ENCODE data around the gene TRIB2. TPM values are rescaled to one million over a fixed set of nuclear protein-coding genes. Genes with fewer than 3 reads are reported as not detected.
A peak's percentile ranks its signal among the peaks of the same experiment; 100 is the strongest.

The TRIB2 gene
- total and polyA plus RNA-seq, 12 donors, result 26.7 to 57.2 (median 36.5) TPM

GRCh38 chr2:12725233-12726187 lies 8.8 kb downstream of the TRIB2 start:
- 34 to 40% methylated on average over 12 of the region's 12 CpGs for WGBS, 2 donors
- peak overlapping the region in 4 of 10 donors; percentile 8 to 28 (median 11) for H3K4me3 ChIP-seq
- no peaks in the 10 kb centered on the region for H3K27me3 ChIP-seq
- ATAC-seq (peak; percentile 20 to 77 (median 57)), DNase-seq (no peak)
- H3K27ac ChIP-seq, result peak overlapping the region; percentile 33 to 99 (median 73)
- H3K36me3 ChIP-seq, result peaks cover 0 to 81% (median 47%) of the 10 kb centered on the region in 9 donors
- intact Hi-C loops (cut with DNase I), result loop anchor here in 3 of 10 donors (10.0 kb wide), 2 partner anchors 99 to 279 kb away; no protein-coding TSS in a partner anchor
- TF ChIP-seq, protein P1, sequence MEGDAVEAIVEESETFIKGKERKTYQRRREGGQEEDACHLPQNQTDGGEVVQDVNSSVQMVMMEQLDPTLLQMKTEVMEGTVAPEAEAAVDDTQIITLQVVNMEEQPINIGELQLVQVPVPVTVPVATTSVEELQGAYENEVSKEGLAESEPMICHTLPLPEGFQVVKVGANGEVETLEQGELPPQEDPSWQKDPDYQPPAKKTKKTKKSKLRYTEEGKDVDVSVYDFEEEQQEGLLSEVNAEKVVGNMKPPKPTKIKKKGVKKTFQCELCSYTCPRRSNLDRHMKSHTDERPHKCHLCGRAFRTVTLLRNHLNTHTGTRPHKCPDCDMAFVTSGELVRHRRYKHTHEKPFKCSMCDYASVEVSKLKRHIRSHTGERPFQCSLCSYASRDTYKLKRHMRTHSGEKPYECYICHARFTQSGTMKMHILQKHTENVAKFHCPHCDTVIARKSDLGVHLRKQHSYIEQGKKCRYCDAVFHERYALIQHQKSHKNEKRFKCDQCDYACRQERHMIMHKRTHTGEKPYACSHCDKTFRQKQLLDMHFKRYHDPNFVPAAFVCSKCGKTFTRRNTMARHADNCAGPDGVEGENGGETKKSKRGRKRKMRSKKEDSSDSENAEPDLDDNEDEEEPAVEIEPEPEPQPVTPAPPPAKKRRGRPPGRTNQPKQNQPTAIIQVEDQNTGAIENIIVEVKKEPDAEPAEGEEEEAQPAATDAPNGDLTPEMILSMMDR (IDR thresholded peaks at IDR 0.05), result no peak
- H3K9me3 ChIP-seq, result no peaks in the 10 kb centered on the region
- H3K4me1 ChIP-seq, result peaks cover 21 to 100% (median 95%) of the 10 kb centered on the region in 9 donors

GRCh38 chr2:12726271-12726670 lies 9.5 kb downstream of the TRIB2 start:
- WGBS, 2 donors, result 74 to 87% methylated on average over 2 of the region's 2 CpGs
- Histone ChIP-seq H3K9me3 (no peaks in the 10 kb centered on the region), H3K27ac (peak overlapping the region in 8 of 10 donors; percentile 66 to 99 (median 86)), H3K27me3 (no peaks in the 10 kb centered on the region), H3K36me3 (peaks cover 0 to 88% (median 52%) of the 10 kb centered on the region in 9 donors), H3K4me1 (peaks cover 23 to 100% (median 95%) of the 10 kb centered on the region in 9 donors), H3K4me3 (no peak overlapping the region)
- TF ChIP-seq, protein P1 (IDR thresholded peaks at IDR 0.05), result no peak
- ATAC-seq (no peak), DNase-seq (no peak)
- intact Hi-C loops (cut with DNase I), result loop anchor here in 3 of 10 donors (10.0 kb wide), 2 partner anchors 99 to 279 kb away; no protein-coding TSS in a partner anchor

DNA sequence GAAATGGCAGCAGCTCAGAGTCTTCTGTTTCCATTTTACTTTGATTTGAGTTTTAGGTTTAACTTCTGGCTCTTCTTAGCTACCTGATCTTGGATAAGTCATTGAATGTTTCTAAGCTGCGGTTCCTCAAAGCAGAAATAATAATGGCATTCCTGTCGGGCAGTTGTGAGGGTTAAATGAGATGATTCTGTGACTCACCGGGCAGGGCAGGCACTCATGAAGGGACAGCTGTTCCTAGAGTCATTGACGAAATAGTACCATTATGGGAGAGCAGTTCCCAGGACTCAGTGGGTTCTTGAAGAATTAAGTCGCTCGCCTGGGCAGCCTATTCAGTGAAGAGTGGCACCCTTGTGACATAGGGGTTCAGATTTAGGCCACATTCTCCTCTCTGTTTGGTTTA lies 10.3 kb downstream of the TRIB2 start:
- DNase-seq (no peak), ATAC-seq (no peak)
- H3K27me3 ChIP-seq, result no peaks in the 10 kb centered on the region
- TF ChIP-seq, protein P1 (IDR thresholded peaks at IDR 0.05), result no peak
- peak overlapping the region in 7 of 10 donors; percentile 10 to 99 (median 36) for H3K27ac ChIP-seq
- WGBS, 2 donors, result 74 to 81% methylated on average over 6 of the region's 6 CpGs
- intact Hi-C loops (cut with DNase I), result loop anchor here in 3 of 10 donors (10.0 kb wide), 2 partner anchors 98 to 278 kb away; no protein-coding TSS in a partner anchor
- no peak overlapping the region for H3K4me3 ChIP-seq
- peaks cover 0 to 96% (median 52%) of the 10 kb centered on the region in 9 donors for H3K36me3 ChIP-seq
- peaks cover 26 to 100% (median 95%) of the 10 kb centered on the region in 9 donors for H3K4me1 ChIP-seq
- H3K9me3 ChIP-seq, result no peaks in the 10 kb centered on the region

GRCh38 chr2:12727641-12728040 lies 10.9 kb downstream of the TRIB2 start:
- Histone ChIP-seq H3K27ac (peak overlapping the region in 7 of 10 donors; percentile 10 to 99 (median 36)), H3K9me3 (no peaks in the 10 kb centered on the region), H3K27me3 (no peaks in the 10 kb centered on the region), H3K4me3 (no peak overlapping the region), H3K36me3 (peaks cover 0 to 97% (median 52%) of the 10 kb centered on the region in 9 donors), H3K4me1 (peaks cover 30 to 100% (median 95%) of the 10 kb centered on the region in 9 donors)
- ATAC-seq (no peak), DNase-seq (no peak)
- WGBS, 2 donors, result 76 to 79% methylated on average over 5 of the region's 5 CpGs
- TF ChIP-seq, protein P1 (IDR thresholded peaks at IDR 0.05), result no peak
- intact Hi-C loops (cut with DNase I), result loop anchor here in 3 of 10 donors (10.0 kb wide), 2 partner anchors 97 to 277 kb away; no protein-coding TSS in a partner anchor
